M059J (cell line): ENCODE results near the gene SORL1. TPM values are rescaled to one million over a fixed set of nuclear protein-coding genes. Genes with fewer than 3 reads are reported as not detected.
A peak's percentile ranks its signal among the peaks of the same experiment; 100 is the strongest.
"Not testable (repeated sequence)": the region's sequence is repeated elsewhere in the genome, so short reads cannot be mapped to it uniquely, and the experiment has no call there.

Experiments
- DNase-seq: peaks from one replicate; pipeline ENCODE4 v3.0.0-alpha.2; 2012; ENCODE audit warnings: low read depth
- total RNA-seq: library from RNA; depleted of rRNA; stranded (reverse); fragments of >200 nt; shearing (Covaris generic); gene quantifications from 2 replicates; pipeline ENCODE4 v1.2.3, GENCODE V29; 2014

The SORL1 gene
- total RNA-seq, 1 experiment from 2014 or later, result 3.0 TPM

DNA sequence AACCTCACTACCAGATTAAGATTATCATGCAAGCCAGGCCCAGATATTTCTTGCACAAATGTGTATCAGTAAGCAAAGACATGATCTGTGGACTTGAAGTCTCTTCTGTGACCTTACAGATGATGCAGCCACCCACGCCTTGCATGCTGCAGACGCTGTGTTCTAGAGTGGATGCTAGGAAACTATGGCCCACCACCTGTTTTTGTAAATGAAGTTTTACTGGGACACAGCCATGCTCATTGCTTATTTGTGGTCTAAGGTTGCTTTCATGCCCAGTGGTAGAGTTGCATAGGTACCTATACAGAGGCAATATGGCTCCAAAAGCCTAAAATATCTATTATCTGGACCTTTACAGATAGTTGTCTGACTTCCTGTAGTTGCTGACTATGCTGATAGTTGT lies 48.2 kb downstream of the SORL1 start:
- no peak for DNase-seq

DNA sequence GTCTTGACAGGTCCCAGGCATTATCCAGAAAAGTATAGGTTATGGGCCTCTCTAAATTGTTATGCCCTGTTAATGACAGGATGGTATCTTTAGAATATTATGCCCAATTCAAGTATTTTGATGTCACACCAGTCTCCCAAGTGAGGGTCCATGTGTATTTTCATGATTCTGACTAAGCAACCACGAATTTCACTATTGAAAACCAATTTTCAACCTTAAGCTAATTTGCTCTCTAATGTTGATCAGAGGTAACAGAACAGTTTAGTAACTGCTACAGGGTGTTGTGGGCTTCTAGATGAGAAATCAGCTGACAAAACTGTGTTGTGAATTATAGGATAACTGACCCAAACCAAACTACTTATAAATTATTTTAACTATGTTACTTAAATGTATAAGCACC lies 48.6 kb downstream of the SORL1 start:
- no peak for DNase-seq

DNA sequence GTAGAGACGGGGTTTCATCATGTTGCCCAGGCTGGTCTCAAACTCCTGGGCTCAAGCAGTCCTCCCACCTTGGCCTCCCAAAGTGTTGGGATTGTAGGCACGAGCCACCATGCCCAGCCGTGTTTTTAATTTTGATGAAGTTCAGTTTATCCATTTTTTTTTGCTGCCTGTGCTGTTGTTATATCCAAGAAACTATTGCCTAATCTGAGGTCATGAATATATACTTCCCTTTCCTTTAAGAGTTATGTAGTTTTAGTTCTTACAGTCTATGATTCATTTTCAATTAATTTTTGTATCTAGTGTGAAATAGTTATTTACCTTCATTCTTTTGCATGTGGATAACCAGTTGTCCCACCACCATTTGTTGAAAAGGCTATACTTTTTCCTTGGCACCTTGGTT lies 50.9 kb downstream of the SORL1 start:
- DNase-seq, result no peak

DNA sequence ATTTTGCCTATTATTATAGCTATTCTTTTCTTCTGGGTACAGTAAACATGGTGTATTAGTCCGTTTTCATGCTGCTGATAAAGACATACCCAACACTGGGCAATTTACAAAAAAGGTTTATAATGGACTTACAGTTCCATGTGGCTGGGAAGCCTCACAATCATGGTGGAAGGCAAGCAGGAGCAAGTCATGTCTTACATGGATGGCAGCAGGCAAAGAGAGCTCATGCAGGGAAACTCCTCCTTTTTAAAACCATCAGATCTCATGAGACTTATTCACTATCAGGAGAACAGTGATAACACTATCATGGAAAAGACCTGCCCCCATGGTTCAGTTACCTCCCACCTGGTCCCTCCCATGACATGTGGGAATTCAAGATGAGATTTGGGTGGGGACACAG lies 54.1 kb downstream of the SORL1 start:
- DNase-seq, result not testable (repeated sequence)

DNA sequence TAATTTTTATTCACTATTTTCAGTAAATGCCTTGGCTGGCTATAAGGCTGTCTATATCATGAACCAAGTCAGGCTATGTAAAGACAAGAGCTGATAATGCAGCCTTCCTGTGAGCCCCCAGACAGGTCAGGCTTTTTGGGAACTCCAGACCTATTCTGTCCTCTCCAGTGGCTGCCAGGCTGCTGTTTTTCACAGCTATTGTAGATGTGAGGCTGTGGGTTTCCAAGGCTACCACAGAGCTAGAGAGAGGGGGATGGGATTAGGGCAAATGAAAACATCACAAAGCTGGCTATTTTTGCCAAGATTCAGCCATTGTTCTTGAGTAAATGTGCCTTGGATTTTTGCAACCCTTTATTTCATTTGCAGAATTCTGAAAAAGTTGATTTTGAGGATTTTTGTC lies 56.3 kb downstream of the SORL1 start:
- DNase-seq, result no peak

DNA sequence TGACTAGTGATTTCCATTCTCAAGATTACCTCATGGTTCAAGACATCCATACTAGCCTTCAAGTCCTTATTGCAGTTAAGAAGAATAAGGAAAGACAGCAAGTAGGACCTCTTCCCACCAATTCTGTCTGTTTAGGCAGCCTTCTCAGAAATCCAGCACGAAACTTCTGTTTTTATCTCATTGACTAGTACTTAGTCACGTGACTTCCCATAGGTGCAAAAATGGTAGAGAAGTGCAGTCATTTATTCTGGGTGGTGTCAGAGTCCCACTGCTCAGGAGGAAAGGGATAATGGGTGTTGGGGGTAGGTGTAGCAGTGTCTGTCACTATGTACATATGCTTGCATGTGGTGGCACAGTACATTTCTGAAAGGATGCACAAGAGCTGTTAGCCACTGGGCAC lies 58.3 kb downstream of the SORL1 start:
- no peak for DNase-seq

DNA sequence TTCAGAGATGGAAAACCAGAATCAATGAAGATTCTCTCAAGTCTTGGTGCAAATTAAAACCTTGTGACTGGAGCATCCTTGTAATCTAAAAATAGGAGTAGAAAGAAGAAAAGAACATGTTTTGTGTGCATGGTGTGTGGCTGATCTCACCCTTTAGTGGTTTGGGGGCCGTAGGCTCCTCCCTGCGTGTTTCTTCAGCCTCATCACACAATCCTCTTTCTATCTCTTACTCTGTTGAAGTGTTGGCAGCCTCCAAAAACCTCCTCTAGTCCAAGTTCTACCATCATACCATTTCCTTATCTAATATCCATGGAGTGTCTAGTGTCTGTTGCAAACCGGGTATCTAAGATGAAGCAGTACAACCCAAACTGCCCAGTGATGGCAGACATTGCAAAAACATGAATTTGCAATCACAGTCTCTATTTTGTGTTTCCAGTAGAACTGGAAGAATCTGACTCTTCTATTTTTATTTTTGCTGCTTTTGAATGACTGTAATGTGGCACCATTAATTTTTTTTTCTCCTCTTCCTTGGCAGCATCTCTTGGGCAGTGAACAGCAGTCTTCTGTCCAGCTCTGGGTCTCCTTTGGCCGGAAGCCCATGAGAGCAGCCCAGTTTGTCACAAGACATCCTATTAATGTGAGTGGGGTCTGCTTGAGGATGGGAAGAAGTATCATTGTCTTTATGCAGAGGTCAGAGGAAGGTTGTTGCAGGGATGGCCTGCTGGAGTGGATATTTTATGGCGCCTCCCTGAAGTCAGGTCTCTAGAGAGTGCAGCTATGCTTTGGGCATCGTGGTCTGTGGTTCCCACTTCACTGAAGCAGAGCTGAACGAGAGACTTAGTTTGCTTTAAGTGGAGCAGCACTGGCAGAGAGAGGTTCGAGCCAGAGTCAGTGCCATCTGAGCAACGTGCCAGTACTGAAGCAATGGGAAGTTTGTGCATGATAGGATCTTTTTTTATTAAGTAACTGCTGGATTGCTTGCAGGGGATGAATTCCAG lies 60.7 kb downstream of the SORL1 start:
- no peak for DNase-seq

DNA sequence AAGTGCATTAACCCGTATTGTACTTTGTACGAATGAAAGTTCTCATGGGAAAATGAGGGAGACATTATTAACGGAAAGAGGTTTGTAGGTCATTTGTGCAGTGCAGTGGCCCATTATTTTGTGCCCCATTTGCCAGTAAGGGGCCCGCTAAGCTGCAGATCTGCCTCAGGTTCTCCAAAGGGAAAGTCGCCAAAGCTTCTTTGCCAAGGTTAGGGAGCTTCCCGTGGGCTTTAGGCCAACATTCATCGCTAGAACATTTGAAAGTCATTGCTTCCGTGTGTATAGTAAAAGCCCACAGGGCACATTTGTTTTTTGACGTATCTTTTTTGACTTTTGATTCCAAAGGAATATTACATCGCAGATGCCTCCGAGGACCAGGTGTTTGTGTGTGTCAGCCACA lies 61.7 kb downstream of the SORL1 start:
- no peak for DNase-seq

DNA sequence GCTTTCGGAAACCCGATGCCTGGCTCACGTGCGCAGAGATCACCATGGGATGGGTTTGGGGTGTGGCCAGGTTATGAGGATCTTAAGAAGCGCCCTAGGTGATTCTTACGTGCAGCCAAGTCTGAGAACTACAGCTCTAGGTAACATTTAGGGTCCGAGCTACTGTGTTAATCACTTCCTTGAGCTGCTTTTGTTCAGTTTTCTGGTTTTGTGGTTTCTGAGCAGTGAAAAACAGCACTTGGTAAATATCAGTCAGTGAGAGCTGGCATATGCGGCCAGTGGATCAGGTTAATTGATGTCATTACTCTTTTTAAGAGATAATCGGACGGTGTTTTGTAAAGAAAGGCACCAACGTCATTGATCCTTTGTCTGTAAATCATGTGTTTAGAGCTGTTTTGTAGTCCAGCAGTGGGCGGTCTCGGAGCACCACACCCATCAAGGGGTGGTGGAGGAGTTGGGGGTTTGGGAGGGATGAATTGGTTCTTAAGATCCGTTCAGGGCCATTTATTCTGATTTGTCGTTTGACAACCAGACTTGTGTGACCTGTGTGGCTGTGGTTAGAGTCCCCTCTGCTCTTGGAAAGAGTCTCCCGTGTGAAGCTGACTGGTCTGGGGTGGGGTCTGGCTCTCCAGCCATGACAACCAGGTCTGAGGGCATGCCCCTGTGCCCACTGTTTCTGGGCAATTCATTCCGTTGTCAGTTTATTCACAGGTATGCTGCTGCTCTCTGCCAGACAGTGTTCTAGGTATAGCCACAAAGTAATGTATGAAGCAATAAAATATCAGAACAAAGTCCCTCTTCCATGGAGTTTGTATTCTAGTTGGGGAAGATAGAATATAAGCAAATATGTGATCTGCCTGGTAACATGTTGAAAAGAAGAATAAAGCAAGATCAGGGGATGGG lies 62.6 kb downstream of the SORL1 start:
- no peak for DNase-seq

DNA sequence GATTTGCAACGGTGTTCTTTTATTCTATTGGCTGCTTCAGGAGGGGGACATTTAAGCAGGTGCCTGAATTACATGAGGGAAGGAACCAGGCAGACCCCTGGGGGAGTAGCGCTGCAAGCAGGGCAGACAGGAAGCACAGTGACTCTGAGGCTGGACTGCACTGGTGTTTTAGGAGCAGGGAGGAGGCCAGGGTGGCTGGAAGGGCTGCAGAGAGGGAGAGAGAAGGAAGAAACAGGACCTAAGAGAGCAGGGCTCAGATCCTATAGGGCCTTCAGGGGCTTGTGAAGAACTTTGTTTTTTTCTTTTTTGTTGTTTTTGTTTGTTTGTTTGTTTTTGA lies 63.2 kb downstream of the SORL1 start:
- no peak for DNase-seq

DNA sequence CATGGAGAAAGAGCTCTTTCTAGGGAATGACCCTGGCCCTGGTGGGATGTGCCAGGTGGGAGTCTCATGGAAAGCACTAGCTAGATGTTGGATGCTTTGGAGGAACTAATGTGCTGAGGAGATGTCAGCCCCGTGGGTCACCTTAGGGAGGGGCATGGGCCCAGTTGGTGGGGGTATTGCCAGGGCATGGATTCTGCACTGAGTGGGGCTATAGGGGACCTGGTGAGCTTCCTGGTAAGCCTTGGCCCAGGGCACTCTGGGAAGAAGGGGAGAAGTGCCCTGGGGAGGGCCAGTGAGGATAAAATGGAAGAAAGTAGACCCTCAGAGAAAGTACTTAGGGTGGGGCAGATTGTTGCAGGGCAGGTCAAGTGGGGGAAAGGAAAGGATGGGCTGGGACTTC lies 65.9 kb downstream of the SORL1 start:
- no peak for DNase-seq

DNA sequence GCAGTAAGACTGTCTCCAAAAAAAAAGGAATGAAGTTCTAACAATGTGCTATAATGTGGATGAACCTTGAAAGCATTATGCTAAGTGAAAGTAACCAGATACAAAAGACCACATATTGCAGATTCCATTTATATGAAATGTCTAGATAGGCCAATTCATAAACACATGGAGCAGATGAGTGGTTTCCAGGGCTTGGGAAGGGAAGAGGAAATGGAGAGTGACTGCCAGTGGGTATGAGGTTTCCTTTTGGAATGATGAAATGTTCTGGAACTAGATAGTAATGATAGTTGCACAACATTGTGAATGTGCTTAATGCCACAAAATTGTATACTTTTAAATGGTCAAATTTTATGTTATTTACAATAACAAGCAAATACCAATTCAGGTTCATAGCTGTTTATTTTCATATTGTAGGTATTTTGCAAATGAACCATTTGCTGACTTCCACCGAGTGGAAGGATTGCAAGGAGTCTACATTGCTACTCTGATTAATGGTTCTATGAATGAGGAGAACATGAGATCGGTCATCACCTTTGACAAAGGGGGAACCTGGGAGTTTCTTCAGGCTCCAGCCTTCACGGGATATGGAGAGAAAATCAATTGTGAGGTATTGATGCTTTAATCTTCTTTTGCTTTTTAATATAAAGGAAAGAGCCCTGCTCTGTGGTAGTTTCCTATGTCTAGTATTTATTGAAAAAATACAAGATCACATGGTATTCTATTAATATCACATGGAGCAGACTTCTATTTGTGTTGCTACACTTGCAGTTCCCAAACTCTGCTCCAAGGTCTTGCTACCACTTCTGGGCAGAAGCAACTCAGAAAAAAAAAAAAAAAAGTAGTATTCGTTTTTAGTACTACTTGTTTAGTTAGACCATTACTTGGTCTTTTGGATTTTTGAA lies 68.4 kb downstream of the SORL1 start:
- peak; percentile 47 for DNase-seq

DNA sequence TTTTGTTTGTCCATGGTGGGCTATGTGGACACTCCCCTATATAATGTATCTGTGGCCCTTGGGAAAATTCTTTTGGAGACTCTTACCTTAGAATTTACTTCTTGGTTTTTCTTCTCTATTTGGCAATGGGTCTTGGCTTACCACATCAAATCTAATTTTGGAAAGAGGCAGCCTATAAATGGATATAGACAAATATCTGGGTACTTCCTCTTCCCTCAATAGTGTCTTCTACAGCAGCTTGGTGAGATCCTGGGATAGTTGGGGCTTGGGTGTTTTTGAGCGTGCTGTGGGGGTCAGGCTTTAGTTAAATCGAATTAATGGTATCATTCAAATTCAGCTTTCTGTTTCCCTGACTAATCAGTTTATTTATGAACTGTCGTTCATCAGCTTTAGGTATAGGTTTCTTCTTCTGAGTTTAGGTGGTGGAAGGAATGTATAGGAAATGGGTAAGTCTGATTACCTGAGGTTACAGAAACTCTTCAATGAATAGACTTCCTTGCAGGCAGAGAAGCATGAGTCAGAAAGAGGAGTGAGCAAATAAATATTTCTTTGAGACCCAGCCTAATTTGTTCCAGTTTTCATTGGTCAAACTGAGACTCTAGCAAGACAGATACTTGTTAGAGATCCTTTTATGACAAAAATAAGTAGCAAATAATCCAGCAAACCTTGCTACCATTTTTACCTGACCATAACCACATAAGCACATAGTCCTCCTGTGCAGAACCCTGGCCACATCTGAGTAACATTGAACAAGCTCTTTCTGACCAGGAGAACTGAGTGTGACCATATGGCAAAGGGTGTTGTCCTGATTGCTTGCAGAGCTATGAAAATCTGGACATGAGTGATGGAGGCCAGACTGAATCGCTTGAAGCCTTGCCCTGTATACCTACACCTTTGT lies 69.3 kb downstream of the SORL1 start:
- no peak for DNase-seq

DNA sequence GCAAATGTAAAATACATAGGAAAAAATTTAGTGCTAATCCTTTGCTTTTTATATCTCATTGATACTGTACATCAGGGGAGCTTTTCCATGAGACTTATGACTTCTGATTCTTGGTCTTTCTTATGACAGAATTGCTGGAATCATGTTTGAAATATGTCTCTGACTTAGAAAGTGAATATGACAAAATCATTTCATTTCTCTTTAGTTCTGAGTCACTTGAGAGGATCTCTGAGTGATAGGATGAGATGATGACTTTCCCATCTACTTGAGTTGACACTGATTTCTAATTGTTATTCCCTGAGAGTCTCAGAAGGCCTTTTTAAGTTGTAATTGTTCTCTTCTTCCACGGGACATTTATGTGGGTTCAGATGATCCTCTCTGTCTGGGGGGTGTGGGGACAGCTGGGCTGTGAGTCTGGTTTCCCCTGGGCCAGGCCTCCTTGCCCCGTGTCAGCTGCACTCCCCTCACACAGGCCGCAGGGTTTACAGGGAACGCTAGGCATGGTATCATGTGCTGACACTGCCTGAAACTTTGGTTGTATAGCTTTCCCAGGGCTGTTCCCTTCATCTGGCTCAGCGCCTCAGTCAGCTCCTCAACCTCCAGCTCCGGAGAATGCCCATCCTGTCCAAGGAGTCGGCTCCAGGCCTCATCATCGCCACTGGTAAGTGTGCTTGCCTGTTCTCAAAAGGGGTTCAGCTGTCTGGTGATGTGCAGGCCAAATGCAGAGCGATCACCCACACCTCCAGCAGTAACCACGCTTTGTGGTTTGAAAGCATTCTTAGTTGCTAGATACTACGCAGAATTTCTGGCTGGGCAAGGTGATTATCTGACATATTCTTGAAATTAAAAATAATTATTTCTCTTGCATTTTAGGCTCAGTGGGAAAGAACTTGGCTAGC lies 70.2 kb downstream of the SORL1 start:
- DNase-seq, result no peak

DNA sequence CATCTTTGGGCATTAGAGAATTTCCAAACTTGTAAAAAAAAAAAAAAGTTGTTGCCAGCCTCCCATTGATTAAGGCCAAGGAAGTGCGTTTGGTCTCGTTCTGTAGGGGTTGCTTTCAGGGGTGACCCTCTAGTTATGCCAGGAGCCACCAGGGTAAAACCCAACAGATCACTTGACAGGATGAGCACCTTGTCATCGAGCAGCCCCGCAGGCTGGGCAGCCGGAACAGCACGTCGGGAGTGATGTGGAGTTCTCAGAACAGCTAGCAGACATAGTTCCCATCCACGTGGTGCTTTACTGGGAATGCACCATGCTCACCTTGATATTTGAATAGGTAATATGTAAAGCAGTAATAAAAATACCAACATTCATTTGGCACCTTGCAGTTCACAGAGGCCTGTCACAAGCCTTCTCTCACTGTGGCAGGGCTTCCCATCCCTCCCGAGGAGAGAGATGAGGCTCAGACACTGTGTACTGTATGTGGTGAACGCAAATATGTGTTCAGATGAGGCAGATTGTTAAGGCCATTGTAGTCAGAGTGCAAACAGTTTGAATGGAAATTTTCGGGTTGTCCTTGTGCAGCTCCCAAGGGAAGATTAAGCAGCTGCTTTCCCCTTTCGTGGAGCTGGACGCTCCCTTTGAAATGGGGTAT lies 71.6 kb downstream of the SORL1 start:
- no peak for DNase-seq

DNA sequence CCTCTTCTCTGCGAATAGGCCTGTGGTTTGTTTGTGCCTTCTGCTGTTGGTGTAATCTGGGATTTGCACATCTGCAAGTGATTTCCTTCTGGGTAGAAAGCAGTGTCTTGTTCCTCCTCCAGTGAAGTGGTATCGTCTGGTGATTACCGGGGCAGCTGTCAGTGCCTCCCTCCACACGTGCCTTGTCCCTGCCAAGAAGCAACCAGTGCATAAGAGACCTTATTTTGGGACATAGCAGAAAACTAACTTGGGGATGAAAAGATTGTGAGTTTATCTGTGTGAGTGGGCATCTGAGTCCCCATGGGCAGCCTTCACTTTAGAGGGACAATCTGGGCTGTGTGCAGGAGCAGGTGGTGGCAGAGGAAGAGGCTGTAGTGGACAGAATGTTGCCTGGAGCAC lies 72.1 kb downstream of the SORL1 start:
- peak; percentile 11 for DNase-seq

DNA sequence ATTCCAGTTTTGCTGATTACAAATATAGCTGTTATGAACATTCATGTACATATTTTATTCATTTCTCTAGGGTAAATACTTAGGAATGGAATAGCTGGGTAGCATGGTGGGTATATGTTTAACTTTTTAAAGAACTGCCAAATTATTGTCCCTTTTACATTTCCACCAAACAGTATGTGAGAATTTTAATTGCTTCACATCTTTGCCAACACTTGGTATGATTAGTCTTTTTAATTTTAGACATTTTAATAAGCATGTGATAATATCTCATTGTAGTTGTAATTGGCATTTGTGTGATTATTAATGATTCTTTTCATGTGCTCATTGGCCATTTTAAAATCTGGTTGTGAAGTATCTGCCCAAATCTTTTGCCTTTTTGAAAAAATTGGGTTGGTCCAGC lies 73.3 kb downstream of the SORL1 start:
- no peak for DNase-seq

DNA sequence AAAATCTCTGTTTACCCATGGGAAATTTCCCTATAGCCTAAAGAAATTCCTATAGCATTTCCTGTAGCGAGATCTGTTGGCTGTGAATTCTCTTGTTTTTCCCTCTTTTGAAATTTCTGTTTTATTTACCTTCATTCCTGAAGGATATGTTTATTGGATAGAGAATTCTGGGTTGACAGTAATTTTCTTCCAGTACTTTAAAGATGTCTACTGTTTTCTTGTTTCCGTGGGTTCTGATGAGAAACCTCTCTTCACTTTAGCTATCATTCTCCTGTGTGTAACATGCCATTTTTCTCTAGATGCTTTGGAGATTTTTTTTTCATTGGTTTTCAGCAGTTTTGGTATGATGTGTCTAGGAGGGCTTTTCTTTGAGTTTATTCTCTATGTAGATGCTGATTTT lies 78.1 kb downstream of the SORL1 start:
- DNase-seq, result no peak

DNA sequence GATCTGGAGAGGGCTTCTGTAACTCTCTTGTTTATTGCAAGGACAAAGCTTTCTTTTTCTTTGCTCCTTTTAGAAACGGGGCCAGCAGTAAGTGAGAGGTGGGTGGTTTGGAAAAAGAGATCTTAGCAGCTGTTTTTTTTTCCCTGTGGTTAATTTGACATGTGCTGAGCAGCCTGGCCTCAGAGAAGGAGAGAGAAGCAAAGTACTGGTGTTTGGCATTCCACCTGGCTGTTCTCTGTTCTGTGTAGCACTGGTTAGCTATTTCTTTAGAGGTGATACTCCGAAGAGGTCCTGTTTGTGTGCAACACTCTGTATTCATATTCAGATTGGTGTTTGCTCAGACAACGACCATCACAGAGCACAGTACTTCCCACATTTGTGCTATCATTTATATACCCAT lies 81.5 kb downstream of the SORL1 start:
- DNase-seq, result no peak
